IMR-90 (cell line): ENCODE data around the gene SPATA2. TPM values are rescaled to one million over a fixed set of nuclear protein-coding genes. Genes with fewer than 3 reads are reported as not detected.
A peak's percentile ranks its signal among the peaks of the same experiment; 100 is the strongest.

Experiments used
- ATAC-seq: fragments of 200-7000 bp; cut with Tn5 transposase; 2 replicates; pipeline ENCODE4 v1.9.1; 2020; ENCODE audit warnings: low read depth, mild to moderate bottlenecking, moderate library complexity
- BruUV-seq: library from RNA; stranded (reverse); fragments of 400-500 nt; replicated peaks from 2 replicates; lab custom pipeline; 2021; lab: Mats Ljungman, UMichigan
- CTCF ChIA-PET: fragments of 300-600 bp; formaldehyde crosslinking; extraction: SDS; loops from one replicate; lab custom pipeline; 2021; ENCODE audit warnings: antibody characterized with exemption; lab: Yijun Ruan, JAX
- POLR2A ChIA-PET: fragments of 300-600 bp; sonication (Branson Sonifier 250); formaldehyde crosslinking; loops from one replicate; lab custom pipeline; 2022; ENCODE audit warnings: antibody characterized with exemption; ENCODE audit not compliant: unreplicated experiment; lab: Charles Lee
- DNase-seq: peaks from one replicate; pipeline ENCODE4 v3.0.0; 2013
- H2AFZ ChIP-seq: replicated peaks from 2 replicates; pipeline ENCODE3; 2013; ENCODE audit warnings: low read length, mild to moderate bottlenecking; ENCODE audit not compliant: poor library complexity
- H2AK5ac ChIP-seq: 2 replicates; pipeline ENCODE4 v1.6.1; 2013; ENCODE audit warnings: low read depth, low read length, inconsistent platforms
- H2AK9ac ChIP-seq: replicated peaks from 2 replicates; pipeline ENCODE3; 2013; ENCODE audit warnings: mild to moderate bottlenecking, low read depth, low read length, moderate library complexity; ENCODE audit not compliant: poor library complexity
- H2BK120ac ChIP-seq: 2 replicates; pipeline ENCODE4 v1.6.1; 2013; ENCODE audit warnings: low read depth, low read length, inconsistent platforms
- H2BK15ac ChIP-seq: 3 replicates; pipeline ENCODE4 v1.6.1; 2013; ENCODE audit warnings: low read depth, low read length, inconsistent platforms
- H2BK20ac ChIP-seq: 2 replicates; pipeline ENCODE4 v1.6.1; 2013; ENCODE audit warnings: low read depth, mild to moderate bottlenecking, inconsistent platforms, low read length, moderate library complexity
- H2BK5ac ChIP-seq: 2 replicates; pipeline ENCODE4 v1.6.1; 2013; ENCODE audit warnings: mild to moderate bottlenecking, low read depth, low read length, inconsistent platforms; ENCODE audit not compliant: poor library complexity, severe bottlenecking
- H3K14ac ChIP-seq: replicated peaks from 2 replicates; pipeline ENCODE4 v1.6.1; 2013; ENCODE audit warnings: low read depth, low read length, inconsistent platforms
- H3K18ac ChIP-seq: 2 replicates; pipeline ENCODE4 v1.6.1; 2013; ENCODE audit warnings: low read depth, low read length, control low read depth
- H3K23ac ChIP-seq: 2 replicates; pipeline ENCODE4 v1.6.1; 2013; ENCODE audit warnings: low read depth, low read length, inconsistent platforms
- H3K27ac ChIP-seq: 2 replicates; pipeline ENCODE4 v1.5.1; 2013; ENCODE audit warnings: mild to moderate bottlenecking, control low read depth, low read length; ENCODE audit not compliant: insufficient read depth
- H3K27me3 ChIP-seq: 2 replicates; pipeline ENCODE4 v1.6.1; 2013; ENCODE audit warnings: low read length; ENCODE audit not compliant: control insufficient read depth, insufficient read depth
- H3K36me3 ChIP-seq: 2 replicates; pipeline ENCODE4 v1.6.1; 2013; ENCODE audit warnings: low read length, mixed read lengths; ENCODE audit not compliant: control insufficient read depth, insufficient read depth
- H3K4ac ChIP-seq: 2 replicates; pipeline ENCODE4 v1.6.1; 2013; ENCODE audit warnings: low read depth, low read length, inconsistent platforms
- H3K4me1 ChIP-seq: 2 replicates; pipeline ENCODE4 v1.6.1; 2013; ENCODE audit warnings: low read length, mixed read lengths; ENCODE audit not compliant: control insufficient read depth, insufficient read depth
- H3K4me2 ChIP-seq: 2 replicates; pipeline ENCODE4 v1.6.1; 2013; ENCODE audit warnings: low read depth, mild to moderate bottlenecking, control low read depth, low read length, moderate library complexity
- H3K4me3 ChIP-seq: 2 replicates; pipeline ENCODE4 v1.5.1; 2013; ENCODE audit warnings: low read depth, mild to moderate bottlenecking, control low read depth, low read length, moderate library complexity; ENCODE audit not compliant: insufficient read depth
- H3K56ac ChIP-seq: 2 replicates; pipeline ENCODE4 v1.6.1; 2013; ENCODE audit warnings: low read length, inconsistent platforms; ENCODE audit not compliant: insufficient read depth; ENCODE audit errors: extremely low read depth
- H3K79me1 ChIP-seq, 2 experiments: 2 replicates each; pipeline ENCODE4 v1.6.1; 2013; ENCODE audit warnings: low read length in 2 of 2, inconsistent platforms in 1 of 2, low read depth in 1 of 2
- H3K9ac ChIP-seq: 2 replicates; pipeline ENCODE4 v1.6.1; 2013; ENCODE audit warnings: low read depth, low read length, control low read depth
- H3K9me1 ChIP-seq: 2 replicates; pipeline ENCODE4 v1.6.1; 2013; ENCODE audit warnings: low read length, inconsistent platforms; ENCODE audit not compliant: insufficient read depth
- H3K9me3 ChIP-seq: 2 replicates; pipeline ENCODE4 v1.6.1; 2013; ENCODE audit warnings: low read length; ENCODE audit not compliant: control insufficient read depth, insufficient read depth
- H4K20me1 ChIP-seq: 2 replicates; pipeline ENCODE4 v1.6.1; 2013; ENCODE audit warnings: low read length, inconsistent platforms; ENCODE audit not compliant: insufficient read depth
- H4K5ac ChIP-seq: 2 replicates; pipeline ENCODE4 v1.6.1; 2013; ENCODE audit warnings: mild to moderate bottlenecking, low read depth, low read length, control low read depth
- H4K8ac ChIP-seq, 2 experiments: 2 replicates each; pipeline ENCODE4 v1.6.1; 2013; ENCODE audit warnings: low read depth in 2 of 2, low read length in 2 of 2, control low read depth in 1 of 2, inconsistent platforms in 1 of 2
- H4K91ac ChIP-seq: 2 replicates; pipeline ENCODE4 v1.6.1; 2013; ENCODE audit warnings: low read depth, low read length, inconsistent platforms; ENCODE audit not compliant: insufficient read depth
- BHLHE40 ChIP-seq: fragments of 150-350 bp; IDR thresholded peaks from 2 replicates; pipeline ENCODE4 v1.6.1; 2016; ENCODE audit warnings: mild to moderate bottlenecking, low read depth, low read length
- CHD1 ChIP-seq: IDR thresholded peaks from 2 replicates; pipeline ENCODE4 v1.6.1; 2012; ENCODE audit warnings: low read depth, low read length, improper control_type of control experiment
- CTCF ChIP-seq: conservative IDR thresholded peaks from 2 replicates; pipeline ENCODE4 v1.5.1; 2012; ENCODE audit warnings: mild to moderate bottlenecking, low read depth, low read length, improper control_type of control experiment
- ELK1 ChIP-seq: fragments of 150-350 bp; IDR thresholded peaks from 2 replicates; pipeline ENCODE4 v1.6.1; 2016; ENCODE audit warnings: low read depth, mild to moderate bottlenecking, low read length, moderate library complexity, borderline replicate concordance
- FOS ChIP-seq: fragments of 150-350 bp; IDR thresholded peaks from 2 replicates; pipeline ENCODE4 v1.6.1; 2016; ENCODE audit warnings: low read depth, low read length
- MAFK ChIP-seq: IDR thresholded peaks from 2 replicates; pipeline ENCODE4 v1.6.1; 2012; ENCODE audit warnings: low read depth, low read length, improper control_type of control experiment
- MXI1 ChIP-seq: IDR thresholded peaks from 2 replicates; pipeline ENCODE4 v1.6.1; 2012; ENCODE audit warnings: low read depth, mild to moderate bottlenecking, low read length, moderate library complexity, borderline replicate concordance
- POLR2A ChIP-seq: IDR thresholded peaks from 2 replicates; pipeline ENCODE4 v1.6.1; 2012; ENCODE audit warnings: mild to moderate bottlenecking, low read depth, low read length
- RAD21 ChIP-seq: IDR thresholded peaks from 2 replicates; pipeline ENCODE4 v1.6.1; 2012; ENCODE audit warnings: low read length, improper control_type of control experiment
- RFX5 ChIP-seq: IDR thresholded peaks from 2 replicates; pipeline ENCODE4 v1.8.0; 2012; ENCODE audit warnings: low read depth, mild to moderate bottlenecking, low read length, moderate library complexity
- SMC3 ChIP-seq: fragments of 150-350 bp; IDR thresholded peaks from 2 replicates; pipeline ENCODE4 v1.6.1; 2016; ENCODE audit warnings: low read depth, mild to moderate bottlenecking, antibody characterized with exemption, low read length, moderate library complexity
- WGBS, 2 experiments: methylation state at CpG; one replicate each; pipeline versions ENCODE4 v1.1.5 to v1.1.7; 2013; ENCODE audit warnings: missing lambda C conversion rate in 2 of 2; ENCODE audit not compliant: insufficient read length in 1 of 2; ENCODE audit errors: extremely low coverage in 2 of 2; 5-methylcytosine and 5-hydroxymethylcytosine counted together
- dilution Hi-C: fragments of 300-500 bp; cut with HindIII; formaldehyde crosslinking; loops from one replicate; pipeline ENCODE4 v1.14.3; 2018; ENCODE audit warnings: low sequenced_read_pairs; ENCODE audit not compliant: unreplicated experiment
- in situ Hi-C: fragments of 300-500 bp; cut with MboI; formaldehyde crosslinking; loops from 3 replicates; pipeline ENCODE4 v1.14.3; 2019; ENCODE audit warnings: low sequenced_read_pairs, inconsistent platforms, mixed read lengths
- intact Hi-C: fragments of 100-400 bp; cut with micrococcal nuclease; formaldehyde crosslinking; loops from 2 replicates; pipeline ENCODE4 v1.10.0; 2022
- polyA plus RNA-seq, 3 experiments: library from polyadenylated mRNA; depleted of rRNA; stranded (reverse); fragments of >200 nt; gene quantifications; 2 replicates each; pipeline ENCODE4 v1.2.3, GENCODE V29; 2012; ENCODE audit warnings: low replicate concordance in 1 of 3
- total RNA-seq: library from RNA; depleted of rRNA; stranded (reverse); fragments of >200 nt; gene quantifications from 2 replicates; pipeline ENCODE4 v1.2.3, GENCODE V29; 2012

SPATA2 gene
- total and polyA plus RNA-seq, 2 of the 4 experiments (the other 2 are of a cell fraction) = 1.3 to 4.5 TPM

GRCh38 chr20:49948809-49949507, 33.6 kb upstream of the SPATA2 start (continued):
- TF ChIP-seq ELK1 (no peak), RFX5 (no peak)

- Histone ChIP-seq H3K4me1 (peaks cover 23% of the 10 kb centered on the region), H2AK9ac (peak overlapping the region; percentile 77), H3K9me1 (peaks cover 19% of the 10 kb centered on the region), H4K91ac (peak overlapping the region; percentile 94), H2BK5ac (peak overlapping the region; percentile 95), H2AFZ (peak overlapping the region; percentile 25), H3K4me2 (peak overlapping the region; percentile 43), H3K4ac (peak overlapping the region; percentile 99), H3K36me3 (peaks cover 48% of the 10 kb centered on the region), H3K23ac (peak overlapping the region; percentile 90), H3K27me3 (no peaks in the 10 kb centered on the region), H3K9ac (peak overlapping the region; percentile 36), H4K8ac (peak overlapping the region; percentile 67 to 80), H3K27ac (peak overlapping the region; percentile 90), H3K4me3 (no peak overlapping the region), H4K5ac (peak overlapping the region; percentile 60), H3K56ac (peak overlapping the region; percentile 88), H3K9me3 (no peaks in the 10 kb centered on the region), H2BK20ac (peak overlapping the region; percentile 92), H3K79me1 (peaks cover 39 to 63% of the 10 kb centered on the region in 2 experiments), H2BK15ac (peak overlapping the region; percentile 35; the same call in 2 of the 3 replicates), H3K14ac (peak overlapping the region; percentile 80), H3K18ac (peak overlapping the region; percentile 82), H2BK120ac (peak overlapping the region; percentile 89), H4K20me1 (peaks cover 14% of the 10 kb centered on the region), H2AK5ac (peak overlapping the region; percentile 89)
- in situ Hi-C loops (no loop called here), intact Hi-C loops (no loop called here), dilution Hi-C loops (no loop called here)
- ChIA-PET POLR2A (no interaction called here), CTCF (no interaction called here)
- no TSS peak for BruUV-seq
- whole genome bisulfite sequencing, 2 experiments = 0% methylated on average over 2 of the region's 3 CpGs; no CpG with 5 or more reads in 1 of the 2 experiments
- DNase-seq = peak; percentile 52
- ATAC-seq = peak; percentile 36
- TF ChIP-seq SMC3 = no peak
- no peak for TF ChIP-seq BHLHE40
- TF ChIP-seq MXI1 = no peak
- no peak for TF ChIP-seq CHD1
- TF ChIP-seq RAD21 = no peak
- no peak for TF ChIP-seq CTCF
- no peak for TF ChIP-seq POLR2A
- no peak for TF ChIP-seq MAFK
- no peak for TF ChIP-seq FOS
- TF ChIP-seq ELK1 = no peak
These were observed 32.8 kb upstream of the SPATA2 start for GRCh38 chr20:49948178-49948577.
